Astrocyte (in vitro differentiated cells and primary cell): Measurements from ENCODE around the gene AKR1C3. TPM values are rescaled to one million over a fixed set of nuclear protein-coding genes. Genes with fewer than 3 reads are reported as not detected.
"Not testable (repeated sequence)": the region's sequence is repeated elsewhere in the genome, so short reads cannot be mapped to it uniquely, and the experiment has no call there.

Experiments used
- DNase-seq: peaks from one replicate; pipeline ENCODE4 v3.0.0-alpha.2; 2010; ENCODE audit warnings: low read depth
- FAIRE-seq: peaks from 2 replicates; lab custom pipeline; 2011; peaks lifted over from hg19 to GRCh38; lab: Jason Lieb, UNC
- H2AFZ ChIP-seq: 2 replicates; pipeline ENCODE4 v1.6.0; 2012; ENCODE audit warnings: low read depth, low read length, inconsistent platforms
- H3K27ac ChIP-seq: 2 replicates; pipeline ENCODE4 v1.5.1; 2011; ENCODE audit warnings: low read depth, low read length, inconsistent platforms
- H3K27me3 ChIP-seq: 2 replicates; pipeline ENCODE4 v1.6.0; 2011; ENCODE audit warnings: low read length, inconsistent platforms; ENCODE audit not compliant: insufficient read depth
- H3K36me3 ChIP-seq: 2 replicates; pipeline ENCODE4 v1.5.1; 2011; ENCODE audit warnings: low read length, inconsistent platforms; ENCODE audit not compliant: insufficient read depth
- H3K4me1 ChIP-seq: 2 replicates; pipeline ENCODE4 v1.5.1; 2011; ENCODE audit warnings: low read length, inconsistent platforms; ENCODE audit not compliant: insufficient read depth
- H3K4me2 ChIP-seq: 2 replicates; pipeline ENCODE4 v1.6.0; 2012; ENCODE audit warnings: low read length, inconsistent platforms
- H3K4me3 ChIP-seq: 2 replicates; pipeline ENCODE4 v1.5.1; 2011; ENCODE audit warnings: low read depth, mild to moderate bottlenecking, low read length, inconsistent platforms; ENCODE audit not compliant: insufficient read depth
- H3K79me2 ChIP-seq: 2 replicates; pipeline ENCODE4 v1.6.0; 2012; ENCODE audit warnings: mild to moderate bottlenecking, low read length, inconsistent platforms; ENCODE audit not compliant: insufficient read depth
- H3K9ac ChIP-seq: 2 replicates; pipeline ENCODE4 v1.6.0; 2012; ENCODE audit warnings: mild to moderate bottlenecking, low read length, inconsistent platforms
- H3K9me3 ChIP-seq: 2 replicates; pipeline ENCODE4 v1.5.1; 2012; ENCODE audit warnings: low read depth, mild to moderate bottlenecking, low read length, inconsistent platforms; ENCODE audit not compliant: insufficient read depth
- H4K20me1 ChIP-seq: 2 replicates; pipeline ENCODE4 v1.6.0; 2012; ENCODE audit warnings: low read length, inconsistent platforms; ENCODE audit not compliant: insufficient read depth
- H3K27ac Mint-ChIP-seq: one replicate; pipeline ENCODE4 v1.8.0; 2021; ENCODE audit warnings: mild to moderate bottlenecking, mixed read lengths; ENCODE audit not compliant: unreplicated experiment
- H3K27me3 Mint-ChIP-seq: one replicate; pipeline ENCODE4 v1.8.0; 2021; ENCODE audit warnings: low read depth, mixed read lengths; ENCODE audit not compliant: unreplicated experiment
- H3K36me3 Mint-ChIP-seq: one replicate; pipeline ENCODE4 v1.8.0; 2021; ENCODE audit warnings: low read depth, mixed read lengths; ENCODE audit not compliant: unreplicated experiment
- H3K4me1 Mint-ChIP-seq: one replicate; pipeline ENCODE4 v1.8.0; 2021; ENCODE audit warnings: low read depth, mixed read lengths; ENCODE audit not compliant: unreplicated experiment
- H3K4me3 Mint-ChIP-seq: one replicate; pipeline ENCODE4 v1.8.0; 2021; ENCODE audit warnings: mild to moderate bottlenecking, moderate library complexity, mixed read lengths; ENCODE audit not compliant: unreplicated experiment
- H3K9me3 Mint-ChIP-seq: one replicate; pipeline ENCODE4 v1.8.0; 2021; ENCODE audit warnings: mild to moderate bottlenecking, mixed read lengths; ENCODE audit not compliant: unreplicated experiment
- EZH2 ChIP-seq: IDR thresholded peaks from 2 replicates; pipeline ENCODE4 v1.6.1; 2012; ENCODE audit warnings: mild to moderate bottlenecking, low read length, inconsistent platforms; ENCODE audit not compliant: insufficient read depth
- total RNA-seq: library from RNA; stranded (reverse); gene quantifications from 2 replicates; pipeline ENCODE4 v1.2.1, GENCODE V29; 2021
- TF ChIP-seq, protein P1 (sequence below): IDR thresholded peaks from 2 replicates; pipeline ENCODE4 v1.5.1; 2011; ENCODE audit warnings: low read depth, mild to moderate bottlenecking, inconsistent platforms, low read length, moderate library complexity; ENCODE audit not compliant: insufficient read depth

Gene AKR1C3
- total RNA-seq, 1 donor from 2014 or later: 0.43 TPM

DNA sequence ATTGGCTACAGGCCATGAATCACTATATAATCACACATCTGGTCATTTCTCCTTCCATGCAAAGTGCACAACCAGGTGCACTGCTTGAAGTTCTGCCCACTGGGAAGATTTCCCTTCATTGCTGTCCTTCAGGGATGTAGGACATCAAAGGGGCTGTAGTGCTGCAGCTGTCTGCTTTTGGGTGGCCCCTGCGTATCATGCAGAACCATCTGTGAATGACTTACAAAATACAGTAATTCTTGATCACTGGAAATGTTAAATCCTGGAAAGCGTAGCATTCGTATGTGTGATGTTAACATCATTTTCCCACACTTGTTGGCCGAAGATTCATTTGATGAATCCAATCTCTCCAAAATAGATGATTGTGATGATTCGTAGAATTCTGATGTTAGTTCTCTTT is 22.4 kb downstream of the AKR1C3 start:
- Mint-ChIP-seq H3K36me3 (no peaks in the 10 kb centered on the region), H3K9me3 (peaks cover 7% of the 10 kb centered on the region), H3K4me1 (no peaks in the 10 kb centered on the region), H3K27me3 (no peaks in the 10 kb centered on the region), H3K27ac (no peak overlapping the region), H3K4me3 (no peak overlapping the region)
- Histone ChIP-seq H3K4me1 (no peaks in the 10 kb centered on the region), H3K4me3 (no peak overlapping the region), H4K20me1 (no peaks in the 10 kb centered on the region), H3K4me2 (no peak overlapping the region), H2AFZ (no peak overlapping the region), H3K36me3 (no peaks in the 10 kb centered on the region), H3K79me2 (no peaks in the 10 kb centered on the region), H3K9ac (no peak overlapping the region), H3K9me3 (peaks cover 4% of the 10 kb centered on the region), H3K27ac (no peak overlapping the region), H3K27me3 (no peaks in the 10 kb centered on the region)
- FAIRE-seq: no peak
- no peak for DNase-seq
- TF ChIP-seq EZH2: no peak
- TF ChIP-seq, protein P1, sequence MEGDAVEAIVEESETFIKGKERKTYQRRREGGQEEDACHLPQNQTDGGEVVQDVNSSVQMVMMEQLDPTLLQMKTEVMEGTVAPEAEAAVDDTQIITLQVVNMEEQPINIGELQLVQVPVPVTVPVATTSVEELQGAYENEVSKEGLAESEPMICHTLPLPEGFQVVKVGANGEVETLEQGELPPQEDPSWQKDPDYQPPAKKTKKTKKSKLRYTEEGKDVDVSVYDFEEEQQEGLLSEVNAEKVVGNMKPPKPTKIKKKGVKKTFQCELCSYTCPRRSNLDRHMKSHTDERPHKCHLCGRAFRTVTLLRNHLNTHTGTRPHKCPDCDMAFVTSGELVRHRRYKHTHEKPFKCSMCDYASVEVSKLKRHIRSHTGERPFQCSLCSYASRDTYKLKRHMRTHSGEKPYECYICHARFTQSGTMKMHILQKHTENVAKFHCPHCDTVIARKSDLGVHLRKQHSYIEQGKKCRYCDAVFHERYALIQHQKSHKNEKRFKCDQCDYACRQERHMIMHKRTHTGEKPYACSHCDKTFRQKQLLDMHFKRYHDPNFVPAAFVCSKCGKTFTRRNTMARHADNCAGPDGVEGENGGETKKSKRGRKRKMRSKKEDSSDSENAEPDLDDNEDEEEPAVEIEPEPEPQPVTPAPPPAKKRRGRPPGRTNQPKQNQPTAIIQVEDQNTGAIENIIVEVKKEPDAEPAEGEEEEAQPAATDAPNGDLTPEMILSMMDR: no peak

DNA sequence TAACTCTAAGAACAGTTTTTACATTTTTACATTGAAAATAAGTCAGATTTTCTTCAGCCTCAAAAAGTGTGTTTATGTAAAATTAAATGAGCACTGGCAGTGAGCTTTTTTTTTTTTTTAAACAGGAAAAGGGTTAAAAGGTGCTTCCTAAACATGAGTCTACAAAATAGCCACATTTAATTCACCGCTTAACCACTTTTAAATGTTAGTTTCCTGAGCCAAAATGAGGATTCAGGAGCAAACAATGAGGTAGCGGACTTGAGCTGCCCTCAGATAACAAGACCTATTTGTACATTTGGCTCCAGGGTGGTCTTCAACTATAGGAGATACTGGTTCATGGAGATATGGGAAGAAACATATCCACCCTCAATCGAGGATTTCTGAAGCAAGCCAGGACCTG is 22.8 kb downstream of the AKR1C3 start:
- TF ChIP-seq, protein P1: no peak
- TF ChIP-seq EZH2: no peak
- no peaks in the 10 kb centered on the region for H3K4me1 ChIP-seq
- H3K4me1 Mint-ChIP-seq: no peaks in the 10 kb centered on the region
- H3K27ac Mint-ChIP-seq: no peak overlapping the region
- no peaks in the 10 kb centered on the region for H3K27me3 ChIP-seq
- H3K9ac ChIP-seq: no peak overlapping the region
- H3K9me3 Mint-ChIP-seq: peaks cover 7% of the 10 kb centered on the region
- no peak overlapping the region for H3K4me3 Mint-ChIP-seq
- H3K79me2 ChIP-seq: no peaks in the 10 kb centered on the region
- no peaks in the 10 kb centered on the region for H3K36me3 Mint-ChIP-seq
- H3K27ac ChIP-seq: no peak overlapping the region
- no peak for FAIRE-seq
- H3K4me3 ChIP-seq: no peak overlapping the region
- no peaks in the 10 kb centered on the region for H3K36me3 ChIP-seq
- H3K27me3 Mint-ChIP-seq: no peaks in the 10 kb centered on the region
- no peak overlapping the region for H2AFZ ChIP-seq
- DNase-seq: no peak
- H4K20me1 ChIP-seq: no peaks in the 10 kb centered on the region
- peaks cover 4% of the 10 kb centered on the region for H3K9me3 ChIP-seq
- no peak overlapping the region for H3K4me2 ChIP-seq

DNA sequence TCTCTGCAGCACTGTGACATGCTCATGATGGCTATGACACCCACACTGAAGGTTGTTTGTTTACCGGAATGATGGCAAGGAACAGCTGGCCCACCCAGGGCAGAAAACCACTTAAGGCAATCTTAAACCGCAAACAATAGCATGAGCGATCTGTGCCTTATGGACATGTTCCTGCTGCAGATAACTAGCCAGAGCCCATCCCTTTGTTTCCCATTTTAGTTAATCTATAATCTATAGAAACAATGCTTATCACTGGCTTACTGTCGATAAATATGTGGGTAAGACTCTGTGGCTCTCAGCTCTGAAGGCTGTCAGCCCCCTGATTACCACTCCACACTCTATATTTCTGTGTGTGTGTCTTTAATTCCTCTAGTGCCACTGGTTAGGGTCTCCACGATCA is 25.8 kb downstream of the AKR1C3 start:
- H2AFZ ChIP-seq, H3K9ac ChIP-seq, H3K27me3 Mint-ChIP-seq, H3K27me3 ChIP-seq, H3K79me2 ChIP-seq, H3K36me3 ChIP-seq, H3K27ac ChIP-seq, H3K9me3 Mint-ChIP-seq, H3K9me3 ChIP-seq, H3K4me3 ChIP-seq, H3K4me2 ChIP-seq, FAIRE-seq, DNase-seq, H3K27ac Mint-ChIP-seq, H3K36me3 Mint-ChIP-seq, H4K20me1 ChIP-seq, H3K4me1 Mint-ChIP-seq, H3K4me1 ChIP-seq, H3K4me3 Mint-ChIP-seq: not testable (repeated sequence)
